HG03354 (cell line): Measurements from ENCODE around the gene RSPO3.

Experiments
- ATAC-seq: cut with Tn5 transposase; IDR thresholded peaks from one replicate; pipeline ENCODE4 v1.9.1; 2021; ENCODE audit warnings: mild to moderate bottlenecking; ENCODE audit not compliant: unreplicated experiment, poor library complexity, severe bottlenecking

The RSPO3 gene

DNA sequence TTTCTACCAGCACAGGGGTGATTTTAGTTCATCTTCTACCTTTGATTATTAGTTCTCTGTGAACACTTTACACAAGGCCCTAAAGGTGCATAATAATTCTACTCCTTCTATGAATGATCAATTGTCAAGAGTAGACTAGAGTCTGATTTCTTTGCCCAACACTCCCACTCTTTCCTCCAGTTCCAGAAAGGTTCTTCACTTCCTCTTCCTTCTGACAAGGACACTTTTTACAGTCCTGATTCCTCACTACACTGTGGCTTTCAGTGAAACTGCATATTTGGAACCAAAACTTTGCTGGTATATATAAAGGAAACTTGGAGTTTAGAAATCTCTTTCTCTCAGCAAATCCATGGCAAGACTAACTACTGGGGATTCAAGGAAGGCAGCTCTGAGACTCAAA is 10.6 kb upstream of the RSPO3 start:
- ATAC-seq, result no peak

GRCh38 chr6:127110712-127111111 is 7.8 kb upstream of the RSPO3 start:
- no peak for ATAC-seq

DNA sequence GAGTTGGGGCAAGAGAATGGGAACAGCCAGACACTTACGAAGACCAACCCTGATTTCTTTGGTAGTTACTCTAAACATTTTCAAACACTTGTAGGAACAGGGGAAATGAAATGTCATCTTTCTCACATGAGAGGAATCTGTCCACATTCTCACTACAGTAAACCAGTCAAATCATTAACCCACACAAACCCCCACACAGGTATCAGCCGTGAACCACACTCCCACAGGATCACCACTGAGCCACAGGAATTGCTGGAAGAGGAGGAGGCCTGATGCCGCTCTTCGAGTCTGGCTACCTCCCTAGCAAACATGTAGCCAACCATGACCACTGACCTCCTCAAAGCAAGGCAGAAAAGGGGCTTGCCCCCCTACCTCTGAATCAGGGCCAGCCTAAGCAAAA is 6.9 kb upstream of the RSPO3 start:
- no peak for ATAC-seq

DNA sequence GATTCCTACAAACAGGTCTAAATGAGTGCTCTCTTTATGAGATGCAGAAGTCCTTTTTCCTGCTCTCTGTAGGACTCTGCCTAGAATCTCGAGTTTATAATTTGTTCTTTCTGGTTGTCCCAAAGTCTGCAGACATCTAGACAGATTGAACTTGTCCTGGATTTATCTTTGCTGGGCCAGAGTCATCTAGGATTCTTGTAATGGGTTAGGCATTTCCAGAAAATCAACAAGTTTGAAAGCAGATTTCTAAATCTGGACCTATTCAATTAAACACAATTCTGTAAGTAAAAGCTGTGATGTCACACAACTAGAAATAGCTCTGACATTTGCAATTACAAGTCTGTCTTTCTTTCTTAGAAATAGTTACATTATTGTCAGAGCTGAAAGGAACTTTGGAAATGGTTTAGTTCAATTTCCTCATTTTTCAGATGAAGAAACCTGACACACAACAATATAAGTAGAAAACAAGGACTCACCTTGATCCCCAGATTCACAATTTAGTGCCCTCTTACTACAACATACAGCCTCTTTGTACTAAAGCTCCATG is 4.2 kb upstream of the RSPO3 start:
- no peak for ATAC-seq

- ATAC-seq, result no peak
Observed at GRCh38 chr6:127115084-127115655, 3.3 kb upstream of the RSPO3 start.

GRCh38 chr6:127115746-127116145 is 2.7 kb upstream of the RSPO3 start:
- no peak for ATAC-seq

GRCh38 chr6:127117979-127118297 is 533 bp upstream of the RSPO3 start:
- ATAC-seq, result no peak

- ATAC-seq, result peak; percentile 52
Observed at GRCh38 chr6:127119102-127120022, 891 bp downstream of the RSPO3 start.

DNA sequence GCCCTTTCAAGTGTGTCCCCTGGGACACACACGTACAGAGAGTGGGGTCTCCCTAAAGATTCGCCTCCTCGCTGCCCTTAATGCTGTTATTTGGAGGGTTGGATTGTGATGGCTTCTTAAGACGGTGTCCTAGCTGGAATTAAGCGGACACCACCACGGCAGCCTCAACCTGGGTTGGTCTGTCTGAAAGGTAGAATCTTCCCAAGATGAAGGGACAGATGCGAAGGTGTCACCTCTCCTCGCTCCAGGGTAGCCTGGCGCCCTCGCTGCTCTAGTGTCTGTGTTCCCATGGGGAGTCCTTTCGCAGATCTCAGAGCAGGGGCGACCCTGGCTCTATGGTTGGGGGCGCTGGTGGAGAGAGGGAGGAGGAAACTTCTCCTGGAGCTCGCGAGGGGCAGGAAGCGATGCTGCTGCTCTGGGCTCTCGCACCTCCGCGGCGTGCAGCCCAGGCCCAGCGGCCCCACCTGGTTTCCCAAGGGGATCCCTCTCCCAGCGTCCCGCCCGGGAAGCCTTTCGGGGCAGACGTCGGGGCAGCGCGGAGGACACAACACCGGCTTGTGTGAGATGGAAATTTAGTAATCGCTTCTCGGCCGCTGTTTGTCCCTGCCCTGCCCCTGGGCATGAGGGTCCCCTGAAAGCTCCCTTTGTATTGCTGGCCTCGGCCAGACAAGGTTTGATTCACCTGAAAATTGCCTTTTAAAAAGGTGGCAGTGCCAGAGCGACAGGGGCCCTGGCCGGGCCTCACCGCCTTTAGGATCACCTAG is 1.7 kb downstream of the RSPO3 start:
- peak; percentile 8 for ATAC-seq

GRCh38 chr6:127120787-127121636 is 2.5 kb downstream of the RSPO3 start:
- peak; percentile 81 for ATAC-seq

DNA sequence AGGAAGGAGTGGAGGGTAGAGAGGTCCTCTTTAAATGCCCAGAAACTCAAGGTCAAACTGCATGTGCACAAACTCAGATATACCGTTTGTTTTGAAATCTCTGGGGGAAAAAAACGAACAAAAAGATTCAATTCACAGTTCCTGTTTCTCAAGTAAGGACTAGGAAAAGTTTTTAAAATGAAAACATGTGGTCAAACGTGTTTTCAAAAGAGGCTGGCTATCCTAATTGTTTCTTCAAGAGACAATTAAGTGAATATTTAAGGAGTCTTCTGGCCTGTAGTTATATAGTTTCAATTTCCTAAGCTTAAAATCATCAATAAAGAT is 3.1 kb downstream of the RSPO3 start:
- no peak for ATAC-seq

DNA sequence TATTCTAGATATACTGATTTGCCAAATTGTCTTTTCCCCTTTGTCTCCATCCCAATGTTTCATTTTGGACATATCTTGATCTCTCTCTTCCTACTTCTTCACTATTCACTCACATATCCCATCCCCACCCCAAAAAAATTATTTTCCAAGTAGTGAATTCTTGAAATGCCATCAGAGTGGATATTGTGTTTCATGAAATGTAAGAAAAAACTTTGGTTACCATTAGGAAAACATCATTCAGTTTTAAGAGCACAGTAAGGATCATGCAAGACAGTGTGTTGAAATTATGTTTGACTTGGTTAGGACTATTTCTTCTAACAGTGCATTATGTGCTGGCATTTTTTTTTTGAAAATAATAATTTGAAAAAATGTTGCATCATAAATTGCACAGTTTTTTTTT is 5.7 kb downstream of the RSPO3 start:
- ATAC-seq, result no peak

DNA sequence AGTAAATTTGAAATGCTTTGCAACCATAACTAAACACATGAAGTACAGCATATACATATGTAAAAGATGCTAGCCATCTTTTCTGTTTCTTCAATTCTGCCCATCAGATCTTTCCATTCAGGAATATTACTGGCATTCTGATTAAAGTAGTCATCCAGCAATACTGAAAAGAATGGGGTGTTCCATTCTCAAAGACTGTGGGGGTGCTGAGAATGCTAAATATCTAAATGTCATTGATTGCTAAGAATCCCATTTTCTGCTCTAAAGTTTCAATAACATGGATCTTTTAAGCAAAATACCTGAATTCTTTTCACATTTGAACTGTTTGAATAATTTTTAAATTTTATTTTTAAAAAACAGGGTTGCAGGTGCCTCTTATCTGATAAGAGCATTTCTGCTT is 6.2 kb downstream of the RSPO3 start:
- ATAC-seq, result no peak

GRCh38 chr6:127128066-127128465 is 9.6 kb downstream of the RSPO3 start:
- no peak for ATAC-seq

- no peak for ATAC-seq
Observed at GRCh38 chr6:127129251-127129650, 10.8 kb downstream of the RSPO3 start.

DNA sequence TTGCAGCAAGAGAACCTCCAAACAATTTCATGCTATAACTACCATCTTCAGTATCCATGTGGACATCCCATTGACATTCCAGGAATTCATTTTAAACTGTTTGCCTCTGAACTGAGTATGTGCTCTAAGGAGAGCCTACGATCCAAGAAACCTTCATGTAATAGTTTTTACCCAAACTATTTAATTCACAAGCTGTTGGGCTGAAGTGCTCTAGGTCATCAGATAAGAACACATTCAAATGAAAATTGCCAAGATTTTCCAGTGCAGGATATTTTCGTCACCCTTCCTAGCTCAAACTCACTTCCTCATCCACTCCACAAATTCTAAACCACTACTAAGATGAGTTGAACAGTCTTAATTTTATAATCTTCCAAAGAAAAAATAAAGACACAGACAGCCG is 12.8 kb downstream of the RSPO3 start:
- no peak for ATAC-seq

DNA sequence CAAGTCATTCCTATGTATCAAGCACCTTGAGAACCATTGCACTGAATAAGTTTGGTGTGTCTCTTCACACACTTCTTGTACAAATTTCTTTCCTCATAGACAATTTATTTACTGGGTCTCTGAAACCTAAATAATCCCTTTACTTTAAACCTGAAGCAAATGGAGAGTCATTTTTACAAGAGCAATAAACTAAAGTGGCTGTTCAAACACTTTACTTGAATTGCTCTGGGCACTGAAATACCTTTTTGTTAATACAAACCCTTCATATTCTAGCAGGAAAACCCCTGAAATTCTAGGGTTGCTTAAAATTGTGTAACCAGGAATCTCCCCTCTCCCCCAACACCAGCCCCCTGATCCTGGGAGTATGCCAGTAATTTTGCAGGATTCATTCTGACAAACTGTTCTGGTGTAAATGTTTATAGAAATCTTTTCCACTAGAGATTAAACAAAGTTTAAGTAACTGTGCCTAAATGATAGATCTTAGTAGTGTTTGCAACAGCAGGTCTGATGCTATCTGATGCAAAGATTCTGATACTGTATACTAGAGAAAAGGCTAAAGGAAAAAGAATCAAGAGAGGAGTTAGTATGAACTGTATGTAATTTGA is 13.4 kb downstream of the RSPO3 start:
- ATAC-seq, result no peak

- ATAC-seq, result no peak
Observed at GRCh38 chr6:127134136-127134535, 15.7 kb downstream of the RSPO3 start.

DNA sequence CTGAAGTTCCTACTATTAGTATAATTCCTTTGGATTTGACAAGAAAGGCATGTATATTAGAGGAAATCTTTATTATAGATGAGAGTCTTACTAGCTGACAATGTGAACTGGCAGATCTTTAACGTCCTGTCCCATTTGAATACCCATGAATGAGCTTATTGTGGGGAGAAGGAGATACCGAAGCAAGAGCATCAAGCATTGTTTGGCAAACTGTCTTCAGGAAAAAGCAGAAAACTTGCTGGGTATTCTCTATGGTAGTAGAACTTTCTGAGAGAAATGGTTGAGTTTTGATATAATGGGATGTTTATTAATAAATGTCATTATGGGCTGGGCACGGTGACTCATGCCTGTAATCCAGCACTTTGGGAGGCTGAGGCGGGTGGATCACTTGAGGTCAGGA is 18.3 kb downstream of the RSPO3 start:
- no peak for ATAC-seq
